Ascending aorta (tissue), 2 donors: ENCODE results near the gene IMPA2. TPM values are rescaled to one million over a fixed set of nuclear protein-coding genes. Genes with fewer than 3 reads are reported as not detected.

Source experiments
- DNase-seq, 2 donors: peaks; one replicate each; pipeline ENCODE4 v3.0.0-alpha.2; 2019; ENCODE audit warnings: low spot score in 2 of 2
- H3K27ac ChIP-seq, 2 donors: fragments of 200-600 bp; sonication (generic); one replicate each; pipeline ENCODE4 v1.5.1; 2016 to 2017; ENCODE audit warnings: mild to moderate bottlenecking in 1 of 2
- H3K27me3 ChIP-seq: fragments of 200-600 bp; sonication (generic); one replicate; pipeline ENCODE4 v1.5.1; 2017
- H3K36me3 ChIP-seq, 2 donors: fragments of 200-600 bp; sonication (generic); one replicate each; pipeline ENCODE4 v1.5.1; 2016
- H3K4me1 ChIP-seq, 2 donors: fragments of 200-600 bp; sonication (generic); one replicate each; pipeline ENCODE4 v1.5.1; 2016 to 2017; ENCODE audit warnings: mild to moderate bottlenecking in 1 of 2
- H3K4me3 ChIP-seq, 2 donors: fragments of 200-600 bp; sonication (generic); one replicate each; pipeline ENCODE4 v1.5.1; 2016 to 2017; ENCODE audit warnings: mild to moderate bottlenecking in 1 of 2
- H3K9me3 ChIP-seq, 2 donors: fragments of 200-600 bp; sonication (generic); one replicate each; pipeline ENCODE4 v1.5.1; 2016
- CTCF ChIP-seq, 3 experiments: fragments of 200-600 bp in 2 of 3; fragments of 450-650 bp in 1 of 3; sonication (generic) in 2 of 3; IDR thresholded peaks; one replicate each; pipeline ENCODE4 v1.5.1; 2016 to 2019; ENCODE audit warnings: antibody characterized with exemption in 3 of 3, mild to moderate bottlenecking in 1 of 3, moderate library complexity in 1 of 3
- intact Hi-C: fragments of 100-400 bp; cut with DNase I; formaldehyde crosslinking; loops from one replicate; pipeline ENCODE4 v1.15.1; 2023
- total RNA-seq: library from RNA; depleted of rRNA; stranded (reverse); fragments of >200 nt; gene quantifications from one replicate; pipeline ENCODE4 v1.1.0, GENCODE V29; 2016

The IMPA2 gene
- total RNA-seq, 1 donor from 2014 or later, result 43.4 TPM

- TF ChIP-seq CTCF (IDR thresholded peaks at IDR 0.05), result no peak
- H3K27me3 ChIP-seq, result no peaks in the 10 kb centered on the region
- DNase-seq, result no peak
- H3K9me3 ChIP-seq, result no peaks in the 10 kb centered on the region
- H3K36me3 ChIP-seq, result no peaks in the 10 kb centered on the region
- intact Hi-C loops, result no loop called here
- H3K27ac ChIP-seq, result no peak overlapping the region
- H3K4me1 ChIP-seq, result no peaks in the 10 kb centered on the region
- no peak overlapping the region for H3K4me3 ChIP-seq
Observed at GRCh38 chr18:12079491-12080237, 98.4 kb downstream of the IMPA2 start.

Other genes with a start within 250 kb of the IMPA2 start
- gene CHMP1B, start 130.1 kb upstream of the IMPA2 start, total RNA-seq, result 25.5 TPM
- gene MPPE1, start 73.2 kb upstream of the IMPA2 start, total RNA-seq, result 18.9 TPM
- not detected for gene ANKRD62, start 112.3 kb downstream of the IMPA2 start, total RNA-seq